Endothelial cell (in vitro differentiated cells): ENCODE results near the gene GUCY1A2. TPM values are rescaled to one million over a fixed set of nuclear protein-coding genes. Genes with fewer than 3 reads are reported as not detected.

ENCODE experiments used
- DNase-seq: peaks from one replicate; pipeline ENCODE4 v3.0.0; 2021; ENCODE audit warnings: low spot score
- H3K27ac Mint-ChIP-seq: one replicate; pipeline ENCODE4 v1.8.0; 2021; ENCODE audit warnings: mixed read lengths, inconsistent platforms; ENCODE audit not compliant: unreplicated experiment
- H3K27me3 Mint-ChIP-seq: one replicate; pipeline ENCODE4 v1.8.0; 2021; ENCODE audit warnings: mild to moderate bottlenecking, moderate library complexity, mixed read lengths, inconsistent platforms; ENCODE audit not compliant: unreplicated experiment
- H3K36me3 Mint-ChIP-seq: one replicate; pipeline ENCODE4 v1.8.0; 2021; ENCODE audit warnings: mild to moderate bottlenecking, low read depth, mixed read lengths, inconsistent platforms; ENCODE audit not compliant: unreplicated experiment
- H3K4me1 Mint-ChIP-seq: one replicate; pipeline ENCODE4 v1.8.0; 2021; ENCODE audit warnings: mild to moderate bottlenecking, mixed read lengths, inconsistent platforms; ENCODE audit not compliant: unreplicated experiment
- H3K4me3 Mint-ChIP-seq: one replicate; pipeline ENCODE4 v1.8.0; 2021; ENCODE audit warnings: mild to moderate bottlenecking, mixed read lengths, inconsistent platforms; ENCODE audit not compliant: unreplicated experiment
- H3K9me3 Mint-ChIP-seq: one replicate; pipeline ENCODE4 v1.8.0; 2021; ENCODE audit warnings: mixed read lengths, inconsistent platforms; ENCODE audit not compliant: unreplicated experiment
- total RNA-seq: library from RNA; stranded (reverse); fragmentation: NEBNext Ultra II Directional; extraction: Animal tissue kit (Norgen Biotek cat#: 25700); gene quantifications from one replicate; pipeline ENCODE4 v1.2.1, GENCODE V29; 2021; ENCODE audit not compliant: unreplicated experiment
- TF ChIP-seq, protein P1 (sequence below): fragments of 200-600 bp; sonication (generic); IDR thresholded peaks from one replicate; pipeline ENCODE4 v1.5.0; 2021; ENCODE audit warnings: antibody characterized with exemption; ENCODE audit not compliant: unreplicated experiment

The GUCY1A2 gene
- total RNA-seq, 1 donor from 2014 or later: 0.10 TPM

DNA sequence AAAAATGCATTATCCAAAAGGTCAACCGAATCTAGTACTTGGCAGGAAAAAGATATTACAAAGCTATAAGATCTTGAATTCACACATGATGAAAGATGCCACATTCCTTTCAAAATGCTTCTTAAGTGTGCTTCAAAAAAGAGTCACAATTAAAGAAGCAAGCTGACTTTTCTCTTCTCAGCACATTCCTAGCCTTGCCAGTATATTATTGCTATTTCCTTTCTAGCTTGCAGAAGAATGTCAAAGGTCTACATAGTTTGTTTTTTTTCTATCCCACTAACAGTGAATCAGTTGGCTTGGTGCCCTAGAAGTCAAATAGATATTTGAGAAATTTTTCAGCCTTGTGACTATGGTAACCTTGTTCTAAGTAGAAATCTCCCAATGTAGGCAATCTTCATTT lies 56.8 kb downstream of the GUCY1A2 start:
- H3K27ac Mint-ChIP-seq: no peak overlapping the region
- H3K27me3 Mint-ChIP-seq: no peaks in the 10 kb centered on the region
- no peaks in the 10 kb centered on the region for H3K9me3 Mint-ChIP-seq
- no peak overlapping the region for H3K4me3 Mint-ChIP-seq
- TF ChIP-seq, protein P1, sequence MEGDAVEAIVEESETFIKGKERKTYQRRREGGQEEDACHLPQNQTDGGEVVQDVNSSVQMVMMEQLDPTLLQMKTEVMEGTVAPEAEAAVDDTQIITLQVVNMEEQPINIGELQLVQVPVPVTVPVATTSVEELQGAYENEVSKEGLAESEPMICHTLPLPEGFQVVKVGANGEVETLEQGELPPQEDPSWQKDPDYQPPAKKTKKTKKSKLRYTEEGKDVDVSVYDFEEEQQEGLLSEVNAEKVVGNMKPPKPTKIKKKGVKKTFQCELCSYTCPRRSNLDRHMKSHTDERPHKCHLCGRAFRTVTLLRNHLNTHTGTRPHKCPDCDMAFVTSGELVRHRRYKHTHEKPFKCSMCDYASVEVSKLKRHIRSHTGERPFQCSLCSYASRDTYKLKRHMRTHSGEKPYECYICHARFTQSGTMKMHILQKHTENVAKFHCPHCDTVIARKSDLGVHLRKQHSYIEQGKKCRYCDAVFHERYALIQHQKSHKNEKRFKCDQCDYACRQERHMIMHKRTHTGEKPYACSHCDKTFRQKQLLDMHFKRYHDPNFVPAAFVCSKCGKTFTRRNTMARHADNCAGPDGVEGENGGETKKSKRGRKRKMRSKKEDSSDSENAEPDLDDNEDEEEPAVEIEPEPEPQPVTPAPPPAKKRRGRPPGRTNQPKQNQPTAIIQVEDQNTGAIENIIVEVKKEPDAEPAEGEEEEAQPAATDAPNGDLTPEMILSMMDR: no peak
- no peak for DNase-seq
- no peaks in the 10 kb centered on the region for H3K36me3 Mint-ChIP-seq
- H3K4me1 Mint-ChIP-seq: peaks cover 5% of the 10 kb centered on the region

DNA sequence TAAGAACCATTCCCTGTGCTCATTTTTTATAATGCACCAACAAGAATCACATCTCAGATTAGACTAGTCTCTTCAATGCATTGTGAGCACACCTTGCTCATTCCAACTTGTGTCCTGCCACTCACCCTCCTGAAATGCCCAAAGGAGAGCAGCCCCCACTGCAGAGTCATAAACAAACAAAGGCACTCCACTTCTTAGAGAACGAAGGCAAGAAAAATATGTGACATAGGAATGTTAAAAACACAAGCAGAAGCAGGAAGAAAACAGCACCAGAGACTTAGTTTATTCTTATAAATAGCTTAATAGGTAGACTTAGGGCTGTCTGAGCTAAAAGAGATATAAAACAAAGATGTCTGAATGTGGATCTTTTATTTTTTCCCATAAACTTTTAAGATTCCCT lies 57.2 kb downstream of the GUCY1A2 start:
- H3K4me3 Mint-ChIP-seq: no peak overlapping the region
- H3K27me3 Mint-ChIP-seq: no peaks in the 10 kb centered on the region
- H3K9me3 Mint-ChIP-seq: no peaks in the 10 kb centered on the region
- H3K27ac Mint-ChIP-seq: no peak overlapping the region
- TF ChIP-seq, protein P1: no peak
- peaks cover 5% of the 10 kb centered on the region for H3K4me1 Mint-ChIP-seq
- DNase-seq: no peak
- no peaks in the 10 kb centered on the region for H3K36me3 Mint-ChIP-seq

DNA sequence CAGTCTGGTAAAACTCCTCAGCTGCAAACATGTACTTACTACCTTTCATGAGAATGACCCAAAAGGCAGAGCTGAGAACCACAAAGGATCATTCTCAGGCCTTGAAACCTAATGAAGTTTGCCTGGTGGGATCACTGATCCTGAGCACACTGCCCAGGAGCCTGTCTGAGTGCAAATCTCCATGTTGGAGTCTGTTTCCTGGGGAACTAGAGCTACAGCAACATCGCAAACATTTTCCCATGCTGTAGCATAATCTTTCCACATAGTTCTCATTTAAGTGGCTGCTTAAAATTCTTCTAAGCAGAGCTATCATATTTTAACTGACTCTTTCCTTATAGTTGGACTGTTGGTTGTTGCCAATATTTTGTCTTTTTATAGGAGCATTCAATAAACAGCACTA lies 58.5 kb downstream of the GUCY1A2 start:
- no peaks in the 10 kb centered on the region for H3K9me3 Mint-ChIP-seq
- peaks cover 5% of the 10 kb centered on the region for H3K4me1 Mint-ChIP-seq
- no peaks in the 10 kb centered on the region for H3K27me3 Mint-ChIP-seq
- TF ChIP-seq, protein P1: no peak
- DNase-seq: no peak
- H3K4me3 Mint-ChIP-seq: no peak overlapping the region
- H3K27ac Mint-ChIP-seq: no peak overlapping the region
- no peaks in the 10 kb centered on the region for H3K36me3 Mint-ChIP-seq

DNA sequence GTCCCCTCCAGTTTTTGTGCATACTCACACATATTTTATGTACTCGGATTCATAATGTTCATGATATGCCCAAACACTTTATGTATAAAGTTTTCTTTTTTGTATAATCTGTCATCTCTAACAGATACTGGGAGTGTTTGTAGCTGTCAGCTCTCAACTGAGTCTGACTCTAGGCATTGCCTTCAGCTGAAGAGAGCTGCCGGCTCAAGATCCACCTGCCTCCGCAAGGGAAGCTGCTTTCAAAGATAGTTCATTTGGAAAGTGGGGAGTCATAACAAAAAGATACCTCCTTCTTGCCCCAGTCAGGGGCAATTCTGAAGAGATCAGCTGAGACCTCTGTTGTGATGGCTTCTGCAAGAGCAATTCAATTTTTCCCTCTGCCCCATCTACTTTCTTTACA lies 58.9 kb downstream of the GUCY1A2 start:
- Mint-ChIP-seq H3K4me3 (no peak overlapping the region), H3K27me3 (peaks cover under 1% of the 10 kb centered on the region), H3K9me3 (no peaks in the 10 kb centered on the region), H3K36me3 (no peaks in the 10 kb centered on the region), H3K27ac (no peak overlapping the region), H3K4me1 (peaks cover 5% of the 10 kb centered on the region)
- DNase-seq: no peak
- TF ChIP-seq, protein P1: no peak

DNA sequence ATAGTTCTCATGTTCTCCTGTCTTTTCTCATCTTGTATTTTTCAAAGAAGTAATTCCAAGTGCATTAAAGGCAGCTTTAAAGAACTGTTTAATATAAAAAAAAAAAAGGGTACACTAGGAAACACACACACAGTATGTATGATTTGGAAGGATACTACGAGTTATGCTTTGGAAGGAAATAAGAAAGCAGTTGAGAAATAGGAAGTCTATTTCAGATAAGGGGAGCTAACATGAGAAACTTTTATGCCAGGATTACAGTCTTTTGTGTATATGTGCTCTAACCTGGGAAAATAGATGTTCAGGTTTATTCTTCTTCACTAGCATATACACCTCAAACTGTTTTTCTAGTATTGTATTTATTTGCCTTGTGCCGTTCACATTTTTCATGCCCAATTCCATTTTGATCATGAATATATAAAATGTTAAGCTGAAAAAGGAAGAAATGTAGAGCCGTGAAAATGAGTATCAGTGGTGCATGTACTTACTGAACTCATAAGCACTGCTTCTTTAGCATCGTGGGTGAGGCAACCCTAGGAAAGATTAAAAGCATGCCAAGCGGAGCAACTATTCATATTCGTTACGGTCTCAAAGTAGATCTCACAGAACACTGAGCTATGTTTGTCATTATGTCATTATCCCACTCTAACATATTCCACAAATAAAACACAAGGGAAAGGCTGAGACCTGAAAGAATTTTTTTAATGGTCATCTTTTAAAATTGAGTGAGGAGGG lies 59.6 kb downstream of the GUCY1A2 start:
- Mint-ChIP-seq H3K27ac (no peak overlapping the region), H3K9me3 (no peaks in the 10 kb centered on the region), H3K4me1 (peaks cover 5% of the 10 kb centered on the region), H3K27me3 (peaks cover 1% of the 10 kb centered on the region), H3K4me3 (no peak overlapping the region), H3K36me3 (no peaks in the 10 kb centered on the region)
- no peak for DNase-seq
- TF ChIP-seq, protein P1: no peak
